Activated T-helper 1 cell treated with anti-CD3 and anti-CD28 coated beads, Interleukin-2, amount 50 U/mL, for 16 hours (primary cell): ENCODE measurements around the gene PSMD12.
"Not testable (repeated sequence)": the region's sequence is repeated elsewhere in the genome, so short reads cannot be mapped to it uniquely, and the experiment has no call there.

Experiments
- DNase-seq, 2 donors: peaks; one replicate each; pipeline ENCODE4 v3.0.0-alpha.2; 2020; ENCODE audit warnings: low read depth in 1 of 2, low spot score in 1 of 2

Gene PSMD12

DNA sequence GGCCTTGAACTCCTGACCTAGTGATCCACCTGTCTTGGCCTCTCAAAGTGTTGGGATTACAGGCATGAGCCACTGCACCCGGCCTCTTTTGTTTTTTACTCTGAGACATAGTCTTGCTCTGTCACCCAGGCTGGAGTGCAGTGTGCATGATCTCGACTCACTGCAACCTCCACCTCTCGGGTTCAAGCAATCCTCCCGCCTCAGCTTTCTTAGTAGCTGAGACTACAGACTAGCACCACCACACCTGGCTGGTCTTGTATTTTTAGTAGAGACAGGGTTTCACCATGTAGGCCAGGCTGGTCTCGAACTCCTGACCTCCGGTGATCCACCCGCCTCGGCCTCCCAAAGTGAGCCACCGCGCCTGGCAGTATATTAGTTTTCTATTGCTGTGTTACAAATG, 22.2 kb upstream of the PSMD12 start:
- DNase-seq = not testable (repeated sequence)

- DNase-seq = peak; percentile 38 to 46
Measured at GRCh38 chr17:67386965-67387551, 20.7 kb upstream of the PSMD12 start.

GRCh38 chr17:67385122-67385988, 19.0 kb upstream of the PSMD12 start:
- DNase-seq = no peak

GRCh38 chr17:67381929-67382257, 15.5 kb upstream of the PSMD12 start:
- DNase-seq = no peak

DNA sequence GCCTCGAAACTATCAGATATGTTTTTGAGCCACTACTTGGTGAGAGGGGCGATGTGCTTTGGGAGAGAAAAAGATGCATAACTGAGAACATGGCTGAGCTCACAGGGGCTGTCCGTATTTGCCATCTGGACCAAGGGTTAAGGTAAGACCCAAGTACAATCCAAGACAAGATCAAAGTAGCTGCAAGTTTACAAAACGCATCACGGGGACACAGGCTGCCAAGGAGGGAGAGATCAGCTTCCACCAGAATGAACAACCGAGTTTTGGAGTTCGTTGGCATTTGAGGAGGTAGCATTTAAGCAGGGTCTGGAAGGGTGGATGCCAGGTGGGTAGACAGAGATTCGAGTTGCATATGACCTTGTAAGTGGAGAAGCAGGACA, 12.9 kb upstream of the PSMD12 start:
- no peak for DNase-seq

DNA sequence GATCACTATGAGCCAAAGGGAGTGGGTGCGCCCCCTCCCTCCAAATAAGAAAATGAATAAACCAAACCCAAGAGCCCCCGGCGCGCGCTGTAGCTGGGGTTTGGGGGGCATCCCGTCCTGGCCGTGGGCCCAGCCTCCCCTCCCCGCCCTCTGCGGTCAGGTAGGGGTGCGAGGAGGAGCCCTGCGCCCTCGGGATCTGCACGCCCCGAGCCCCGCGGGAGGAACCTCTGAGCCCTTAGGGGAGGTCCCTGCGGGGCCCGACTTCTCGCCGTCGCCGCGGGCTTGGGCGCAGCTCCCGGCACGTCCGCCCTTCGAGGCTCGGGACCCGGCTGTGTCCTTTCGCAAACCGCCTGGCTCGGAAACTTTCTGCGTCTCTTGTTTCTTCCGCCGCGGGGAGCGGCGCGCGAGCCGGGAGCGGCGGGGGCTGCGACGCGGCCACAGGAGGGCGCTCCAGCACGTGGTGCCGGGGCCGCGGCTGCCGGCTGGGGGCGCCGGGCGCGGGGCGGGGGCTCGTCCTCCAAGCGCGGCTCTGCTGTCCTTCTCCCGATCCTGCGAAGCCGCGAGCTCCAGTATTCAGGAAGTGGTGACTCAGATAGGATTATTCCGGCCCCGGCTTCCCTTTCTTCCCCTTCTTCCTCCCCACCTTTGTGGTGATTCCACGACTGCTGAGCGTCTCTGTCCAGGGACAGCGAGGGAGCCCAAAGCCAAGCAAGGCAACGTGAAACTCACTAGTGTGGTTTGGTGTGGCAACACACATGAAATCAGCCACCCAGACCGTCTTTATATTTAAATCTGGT, 12.3 kb upstream of the PSMD12 start:
- DNase-seq = peak; percentile 53 to 74

GRCh38 chr17:67377488-67378453, 11.4 kb upstream of the PSMD12 start:
- peak; percentile 35 to 48 for DNase-seq

DNA sequence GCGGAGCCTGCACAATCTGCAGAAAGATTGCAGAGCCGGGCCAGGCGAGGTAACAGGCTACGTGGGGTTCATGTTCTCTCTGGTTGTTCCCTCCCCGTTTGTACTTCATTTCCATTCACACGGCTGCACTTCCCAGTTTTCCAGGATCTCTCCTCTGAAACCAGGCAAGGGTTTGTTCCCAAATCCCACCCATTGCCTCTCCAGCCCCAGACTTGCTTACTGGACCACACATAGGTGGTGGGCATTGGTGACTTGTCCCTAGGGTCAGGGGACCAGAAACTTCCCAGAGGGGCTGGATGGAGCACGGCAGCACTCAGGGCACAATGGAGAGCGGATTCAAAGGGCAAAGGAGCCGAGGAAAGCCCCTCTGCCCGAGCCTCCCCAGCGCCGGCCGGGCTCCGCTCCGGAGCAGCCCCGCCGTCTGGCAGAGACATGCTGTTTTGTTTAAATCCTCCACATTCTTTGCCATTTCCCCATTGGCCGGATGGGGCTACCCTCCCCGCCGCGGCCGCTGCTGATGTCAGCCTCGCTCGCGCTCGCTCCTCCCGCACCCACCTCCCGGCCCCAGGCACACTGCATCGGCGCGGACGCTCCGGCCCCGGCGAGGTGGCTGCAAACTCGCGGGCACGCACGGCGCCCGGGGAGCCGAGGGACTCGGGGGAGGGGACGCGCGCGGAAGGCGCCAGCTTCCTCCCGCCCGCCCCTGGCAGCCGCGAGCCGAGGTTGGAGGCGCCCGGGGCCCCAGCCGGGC, 10.5 kb upstream of the PSMD12 start, which contains the start of gene PITPNC1:
PITPNC1 (plus strand) TSS at position 545 of the 751 bp plus-strand sequence.
- DNase-seq = peak; percentile 75 to 79

DNA sequence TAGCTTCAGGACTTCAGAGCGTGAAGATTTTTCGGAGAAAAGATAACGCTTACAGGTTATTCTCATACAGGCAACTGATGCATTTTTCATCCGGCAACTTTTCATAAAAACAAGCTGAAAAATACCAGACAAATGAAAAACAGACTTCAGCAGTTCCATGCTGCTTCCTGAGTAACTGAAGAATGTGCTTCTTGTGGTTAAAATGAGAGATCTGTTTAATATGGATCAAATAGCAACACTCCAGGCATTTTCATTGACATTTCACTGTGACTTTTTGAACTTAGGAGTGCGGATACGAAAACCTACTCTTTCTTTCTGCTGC, 10.0 kb upstream of the PSMD12 start:
- DNase-seq = no peak

GRCh38 chr17:67375716-67376115, 9.3 kb upstream of the PSMD12 start:
- DNase-seq = no peak

DNA sequence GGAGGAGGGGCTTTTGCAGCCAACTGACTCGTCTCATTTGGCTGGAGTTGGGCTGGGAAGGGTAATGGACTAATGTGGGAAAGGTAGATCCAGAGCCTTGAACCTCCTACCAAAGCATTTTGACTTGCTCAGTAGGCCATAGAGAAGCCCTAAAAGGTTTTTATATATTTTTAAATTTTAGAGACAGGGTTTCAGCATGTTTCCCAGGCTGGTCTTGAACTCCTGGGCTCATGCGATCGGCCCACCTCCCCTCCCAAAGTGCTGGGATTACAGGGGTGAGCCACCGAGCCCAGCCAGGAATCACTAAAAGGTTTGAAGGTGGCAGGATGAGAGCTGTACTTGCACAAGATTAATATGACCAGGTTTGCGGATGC, 8.7 kb upstream of the PSMD12 start:
- DNase-seq = no peak

DNA sequence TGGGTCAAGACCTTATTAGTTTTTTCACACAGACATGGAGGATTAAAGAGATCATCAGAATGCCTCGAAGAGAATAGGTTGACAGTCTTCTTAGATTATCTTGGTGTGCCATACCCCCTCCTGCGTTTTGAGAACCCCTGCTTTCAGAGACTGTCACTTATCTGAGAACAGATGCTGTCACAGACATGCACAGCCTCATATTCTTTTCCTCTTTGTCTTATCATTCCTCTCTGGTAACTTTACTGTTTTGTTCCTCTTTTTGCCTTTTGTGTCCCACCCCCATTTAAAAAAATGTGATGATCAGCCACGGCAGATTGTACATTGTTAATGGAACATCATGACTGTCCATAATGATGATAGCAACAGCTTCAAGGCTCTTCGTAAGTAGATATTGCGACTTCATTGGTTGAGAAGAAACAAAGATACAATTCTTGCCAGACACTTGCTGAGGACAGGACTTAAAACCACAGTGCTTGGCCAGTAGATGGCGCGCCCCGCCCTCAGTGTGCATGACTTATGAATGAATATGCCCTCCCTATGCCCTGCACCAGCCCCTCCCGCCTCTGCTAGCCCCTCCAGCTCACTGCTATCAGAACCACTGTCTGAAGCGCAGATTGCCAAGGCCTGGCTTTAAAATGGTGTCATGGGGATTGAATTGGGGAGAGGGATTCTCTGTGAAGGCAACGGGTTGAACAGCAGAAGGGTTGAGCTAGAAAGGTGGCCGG, 8.1 kb upstream of the PSMD12 start:
- DNase-seq = peak; percentile 78 to 84

GRCh38 chr17:67372751-67373150, 6.4 kb upstream of the PSMD12 start:
- no peak for DNase-seq

GRCh38 chr17:67369676-67370075, 3.3 kb upstream of the PSMD12 start:
- DNase-seq = no peak

- no peak for DNase-seq
Measured at GRCh38 chr17:67365738-67366192, 612 bp downstream of the PSMD12 start.

- no peak for DNase-seq
Measured at GRCh38 chr17:67364847-67365737, 1.3 kb downstream of the PSMD12 start.

GRCh38 chr17:67362173-67362572, 4.2 kb downstream of the PSMD12 start:
- DNase-seq = no peak

DNA sequence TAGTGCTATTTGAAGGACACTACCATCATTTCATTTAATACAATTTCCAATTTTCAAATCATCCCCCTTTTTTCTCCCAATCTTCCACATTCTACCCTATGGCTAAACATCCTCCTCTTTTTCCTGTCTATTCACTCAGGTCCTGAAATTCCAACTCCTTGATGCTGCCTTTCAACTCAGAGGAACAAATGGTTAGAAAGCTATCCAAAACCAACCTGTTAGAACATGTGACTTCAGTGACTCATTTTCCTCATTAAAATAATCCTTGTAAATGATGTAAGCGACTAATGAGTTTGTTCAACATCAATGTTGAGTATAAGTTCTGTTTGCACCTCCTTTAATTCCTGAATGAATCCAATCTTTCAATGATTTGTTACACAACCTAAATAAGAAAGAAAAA, 5.5 kb downstream of the PSMD12 start:
- no peak for DNase-seq
